ENCODE data around the gene POU2F1. TPM values are rescaled to one million over a fixed set of nuclear protein-coding genes. Genes with fewer than 3 reads are reported as not detected.

The POU2F1 gene
- total and polyA plus RNA-seq, 9 donors: 3.9 to 24.6 (median 17.0) TPM

- TF ChIP-seq EP300 (IDR thresholded peaks at IDR 0.05): no peak
- TF ChIP-seq, protein P1, sequence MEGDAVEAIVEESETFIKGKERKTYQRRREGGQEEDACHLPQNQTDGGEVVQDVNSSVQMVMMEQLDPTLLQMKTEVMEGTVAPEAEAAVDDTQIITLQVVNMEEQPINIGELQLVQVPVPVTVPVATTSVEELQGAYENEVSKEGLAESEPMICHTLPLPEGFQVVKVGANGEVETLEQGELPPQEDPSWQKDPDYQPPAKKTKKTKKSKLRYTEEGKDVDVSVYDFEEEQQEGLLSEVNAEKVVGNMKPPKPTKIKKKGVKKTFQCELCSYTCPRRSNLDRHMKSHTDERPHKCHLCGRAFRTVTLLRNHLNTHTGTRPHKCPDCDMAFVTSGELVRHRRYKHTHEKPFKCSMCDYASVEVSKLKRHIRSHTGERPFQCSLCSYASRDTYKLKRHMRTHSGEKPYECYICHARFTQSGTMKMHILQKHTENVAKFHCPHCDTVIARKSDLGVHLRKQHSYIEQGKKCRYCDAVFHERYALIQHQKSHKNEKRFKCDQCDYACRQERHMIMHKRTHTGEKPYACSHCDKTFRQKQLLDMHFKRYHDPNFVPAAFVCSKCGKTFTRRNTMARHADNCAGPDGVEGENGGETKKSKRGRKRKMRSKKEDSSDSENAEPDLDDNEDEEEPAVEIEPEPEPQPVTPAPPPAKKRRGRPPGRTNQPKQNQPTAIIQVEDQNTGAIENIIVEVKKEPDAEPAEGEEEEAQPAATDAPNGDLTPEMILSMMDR (IDR thresholded peaks at IDR 0.05): no peak
- TF ChIP-seq POLR2A (IDR thresholded peaks at IDR 0.05): no peak
- Histone ChIP-seq H3K4me1 (ENCODE audit: insufficient read depth) (no peaks in the 10 kb centered on the region), H3K27me3 (no peaks in the 10 kb centered on the region), H3K9me3 (no peaks in the 10 kb centered on the region), H3K36me3 (no peaks in the 10 kb centered on the region), H3K4me3 (no peak overlapping the region), H3K27ac (no peak overlapping the region)
- 85 to 93% (median 88%) methylated on average over 3 of the region's 3 CpGs for WGBS, 3 donors
- no peak for DNase-seq
- intact Hi-C loops (cut with DNase I): no loop called here
Measured at GRCh38 chr1:167413328-167413727, 192.6 kb downstream of the POU2F1 start.

- Histone ChIP-seq H3K27me3 (no peaks in the 10 kb centered on the region), H3K9me3 (no peaks in the 10 kb centered on the region), H3K36me3 (no peaks in the 10 kb centered on the region), H3K27ac (no peak overlapping the region), H3K4me1 (ENCODE audit: insufficient read depth) (no peaks in the 10 kb centered on the region), H3K4me3 (no peak overlapping the region)
- WGBS, 3 donors: 82 to 100% (median 87%) methylated on average over 1 of the region's 1 CpG
- DNase-seq: no peak
- intact Hi-C loops (cut with DNase I): no loop called here
- no peak for TF ChIP-seq POLR2A (IDR thresholded peaks at IDR 0.05)
- TF ChIP-seq EP300 (IDR thresholded peaks at IDR 0.05): no peak
- TF ChIP-seq, protein P1 (IDR thresholded peaks at IDR 0.05): no peak
Measured at GRCh38 chr1:167416506-167416905, 195.8 kb downstream of the POU2F1 start.

DNA sequence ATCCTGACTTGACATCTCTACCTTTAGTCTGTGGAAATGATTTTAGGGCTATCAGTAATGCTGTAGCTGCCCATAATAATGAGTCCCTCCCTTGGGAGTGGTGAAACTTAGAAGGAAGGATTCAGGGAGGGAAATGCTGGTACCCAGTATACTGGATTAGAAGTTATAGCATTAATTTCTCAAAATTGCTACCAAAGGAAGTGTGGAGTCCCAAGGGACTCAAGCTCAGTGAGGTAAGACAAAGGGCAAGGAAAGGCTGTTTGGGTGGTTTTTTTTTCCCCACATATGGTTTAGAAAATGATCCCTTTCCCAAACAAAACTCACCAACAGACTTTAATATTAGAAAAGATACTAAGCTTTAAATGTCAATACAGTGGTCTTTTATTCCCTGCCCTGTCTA lies 197.7 kb downstream of the POU2F1 start:
- intact Hi-C loops (cut with DNase I): no loop called here
- TF ChIP-seq, protein P1 (IDR thresholded peaks at IDR 0.05): no peak
- TF ChIP-seq EP300 (IDR thresholded peaks at IDR 0.05) (no peak), POLR2A (IDR thresholded peaks at IDR 0.05) (no peak)
- DNase-seq: no peak
- H3K4me3 ChIP-seq: no peak overlapping the region
- H3K9me3 ChIP-seq: no peaks in the 10 kb centered on the region
- H3K27ac ChIP-seq: no peak overlapping the region
- H3K36me3 ChIP-seq: no peaks in the 10 kb centered on the region
- no peaks in the 10 kb centered on the region for H3K4me1 ChIP-seq (ENCODE audit: insufficient read depth)
- no peaks in the 10 kb centered on the region for H3K27me3 ChIP-seq

GRCh38 chr1:167419245-167419644 lies 198.6 kb downstream of the POU2F1 start:
- Histone ChIP-seq H3K4me3 (no peak overlapping the region), H3K9me3 (no peaks in the 10 kb centered on the region), H3K4me1 (ENCODE audit: insufficient read depth) (no peaks in the 10 kb centered on the region), H3K36me3 (no peaks in the 10 kb centered on the region), H3K27me3 (no peaks in the 10 kb centered on the region), H3K27ac (no peak overlapping the region)
- no peak for TF ChIP-seq EP300 (IDR thresholded peaks at IDR 0.05)
- TF ChIP-seq, protein P1 (IDR thresholded peaks at IDR 0.05): no peak
- no peak for TF ChIP-seq POLR2A (IDR thresholded peaks at IDR 0.05)
- no peak for DNase-seq
- intact Hi-C loops (cut with DNase I): no loop called here

DNA sequence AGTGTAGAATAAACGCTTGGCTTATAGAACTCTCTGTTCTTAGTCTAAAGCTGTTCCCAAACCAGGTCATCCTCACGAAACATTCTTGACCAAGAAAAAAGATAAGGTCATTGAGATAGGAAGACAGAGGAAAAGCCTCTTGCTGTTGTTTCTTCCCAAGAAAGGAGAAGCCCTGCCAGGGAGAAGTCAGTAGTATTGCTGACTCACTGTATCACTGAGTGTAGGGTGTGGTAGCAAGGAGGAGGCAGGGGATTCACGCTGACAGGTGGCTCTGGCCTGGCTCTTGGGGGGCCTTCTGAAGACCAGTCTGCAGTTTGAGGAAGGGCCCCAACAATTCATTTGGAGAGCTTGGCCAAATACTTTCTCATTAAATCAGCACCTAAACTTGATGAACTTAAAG lies 199.8 kb downstream of the POU2F1 start:
- WGBS, 3 donors: 55 to 57% (median 57%) methylated on average over 3 of the region's 3 CpGs
- Histone ChIP-seq H3K4me3 (no peak overlapping the region), H3K27ac (no peak overlapping the region), H3K36me3 (no peaks in the 10 kb centered on the region), H3K9me3 (no peaks in the 10 kb centered on the region), H3K4me1 (ENCODE audit: insufficient read depth) (no peaks in the 10 kb centered on the region), H3K27me3 (no peaks in the 10 kb centered on the region)
- intact Hi-C loops (cut with DNase I): no loop called here
- TF ChIP-seq POLR2A (IDR thresholded peaks at IDR 0.05): no peak
- DNase-seq: no peak

Measured in ovary (tissue), 9 donors.